Sigmoid colon (tissue), 7 donors: ENCODE results near the gene RGS19. TPM values are rescaled to one million over a fixed set of nuclear protein-coding genes. Genes with fewer than 3 reads are reported as not detected.
A peak's percentile ranks its signal among the peaks of the same experiment; 100 is the strongest.

Experiments used
- DNase-seq: peaks from one replicate; pipeline ENCODE4 v3.0.0-alpha.2; 2019
- H3K27ac ChIP-seq, 4 donors: fragments of 200-600 bp; sonication (generic); one replicate each; pipeline ENCODE4 v1.5.1; 2016 to 2019; ENCODE audit warnings: mild to moderate bottlenecking in 1 of 4
- H3K27me3 ChIP-seq, 3 donors: fragments of 200-600 bp; sonication (generic); one replicate each; pipeline ENCODE4 v1.5.1; 2019; ENCODE audit warnings: mild to moderate bottlenecking in 1 of 3
- H3K36me3 ChIP-seq, 4 donors: fragments of 200-600 bp; sonication (generic); one replicate each; pipeline ENCODE4 v1.5.1; 2016 to 2019
- H3K4me1 ChIP-seq, 4 donors: fragments of 200-600 bp; sonication (generic); one replicate each; pipeline ENCODE4 v1.5.1; 2017 to 2019
- H3K4me3 ChIP-seq, 4 donors: fragments of 200-600 bp; sonication (generic); one replicate each; pipeline ENCODE4 v1.5.1; 2017 to 2019; ENCODE audit warnings: mild to moderate bottlenecking in 2 of 4, moderate library complexity in 1 of 4
- H3K9me3 ChIP-seq, 4 donors: fragments of 200-600 bp in 3 of 4; sonication (generic) in 3 of 4; one replicate each; pipeline versions ENCODE4 v1.5.1 to v1.6.1; 2013 to 2019
- EP300 ChIP-seq, 4 donors: sonication (generic); formaldehyde crosslinking; IDR thresholded peaks; one replicate each; pipeline ENCODE4 v1.6.1; 2017; ENCODE audit warnings: antibody characterized with exemption in 4 of 4
- POLR2A ChIP-seq, 2 donors: fragments of 450-650 bp; IDR thresholded peaks; one replicate each; pipeline ENCODE4 v1.6.1; 2016; ENCODE audit warnings: antibody characterized with exemption in 2 of 2, mild to moderate bottlenecking in 2 of 2, moderate library complexity in 2 of 2
- POLR2AphosphoS5 ChIP-seq, 4 donors: sonication (generic); formaldehyde crosslinking; IDR thresholded peaks; one replicate each; pipeline ENCODE4 v1.6.1; 2017; ENCODE audit warnings: antibody characterized with exemption in 4 of 4
- WGBS, 2 donors: extraction: QIAGEN DNeasy Blood & Tissue Kit; methylation state at CpG; one replicate each; pipeline ENCODE4 v1.1.7; 2013; 5-methylcytosine and 5-hydroxymethylcytosine counted together
- intact Hi-C: fragments of 100-400 bp; cut with DNase I; formaldehyde crosslinking; loops from one replicate; pipeline ENCODE4 v1.15.1; 2023
- polyA plus RNA-seq, 3 donors: library from polyadenylated mRNA; stranded (reverse); fragments of 200-250 nt; gene quantifications; one replicate each; pipeline ENCODE4 v1.2.3, GENCODE V29; 2013
- total RNA-seq, 4 donors: library from RNA; depleted of rRNA; stranded (reverse); fragments of >200 nt; gene quantifications; one replicate each; pipeline ENCODE4 v1.1.0, GENCODE V29; 2016
- TF ChIP-seq, protein P1 (sequence below), 4 experiments: fragments of 450-650 bp in 3 of 4; fragments of 200-600 bp in 1 of 4; IDR thresholded peaks; one replicate each; pipeline ENCODE4 v1.5.1; 2016 to 2019; ENCODE audit warnings: antibody characterized with exemption in 4 of 4, mild to moderate bottlenecking in 3 of 4, moderate library complexity in 2 of 4
- donor health status: healthy with polysubstance abuse.
- donor health status: Bipolar disorder and iron deficiency.
- donor health status: healthy.

The RGS19 gene
- total and polyA plus RNA-seq, 7 donors: 7.5 to 22.0 (median 11.6) TPM

DNA sequence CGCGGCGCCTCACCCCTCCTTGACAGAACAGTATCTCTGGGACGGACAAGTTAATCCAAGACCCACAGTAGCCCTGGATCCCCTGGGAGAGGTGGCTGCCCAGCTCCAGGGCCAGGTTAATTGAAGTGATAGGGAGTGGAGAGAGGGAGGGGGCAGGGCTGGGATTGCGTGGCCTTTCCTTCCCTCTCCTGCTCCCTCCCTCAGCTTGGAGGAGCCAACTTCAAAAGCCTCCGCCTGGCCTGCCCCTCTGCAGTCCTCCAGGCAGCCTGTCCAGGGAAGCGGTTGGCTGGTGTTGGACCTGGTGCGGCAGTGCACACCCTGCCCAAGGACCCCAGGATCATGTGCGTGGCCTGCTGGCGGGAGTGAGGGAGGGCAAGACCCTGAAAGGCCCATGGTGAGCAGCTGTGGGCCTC, 43.4 kb downstream of the RGS19 start, which contains the start of gene C20orf204:
Gene C20orf204, plus strand, starts transcription at position 250 of the 413 bp plus-strand sequence. Its CDS starts 142 bp downstream, at position 392.
- Histone ChIP-seq H3K27me3 (peaks cover 28 to 46% (median 45%) of the 10 kb centered on the region in 3 donors), H3K4me1 (peaks cover 0 to 34% (median 30%) of the 10 kb centered on the region in 4 donors), H3K27ac (no peak within 1 kb of the TSS), H3K36me3 (peaks cover 1 to 42% (median 13%) of the 10 kb centered on the region in 4 donors), H3K9me3 (no peaks in the 10 kb centered on the region), H3K4me3 (no peak within 1 kb of the TSS)
- 86 to 90% methylated on average over 10 of the region's 10 CpGs for WGBS, 2 donors
- intact Hi-C loops: no loop called here
- no peak for DNase-seq
- TF ChIP-seq, protein P1, sequence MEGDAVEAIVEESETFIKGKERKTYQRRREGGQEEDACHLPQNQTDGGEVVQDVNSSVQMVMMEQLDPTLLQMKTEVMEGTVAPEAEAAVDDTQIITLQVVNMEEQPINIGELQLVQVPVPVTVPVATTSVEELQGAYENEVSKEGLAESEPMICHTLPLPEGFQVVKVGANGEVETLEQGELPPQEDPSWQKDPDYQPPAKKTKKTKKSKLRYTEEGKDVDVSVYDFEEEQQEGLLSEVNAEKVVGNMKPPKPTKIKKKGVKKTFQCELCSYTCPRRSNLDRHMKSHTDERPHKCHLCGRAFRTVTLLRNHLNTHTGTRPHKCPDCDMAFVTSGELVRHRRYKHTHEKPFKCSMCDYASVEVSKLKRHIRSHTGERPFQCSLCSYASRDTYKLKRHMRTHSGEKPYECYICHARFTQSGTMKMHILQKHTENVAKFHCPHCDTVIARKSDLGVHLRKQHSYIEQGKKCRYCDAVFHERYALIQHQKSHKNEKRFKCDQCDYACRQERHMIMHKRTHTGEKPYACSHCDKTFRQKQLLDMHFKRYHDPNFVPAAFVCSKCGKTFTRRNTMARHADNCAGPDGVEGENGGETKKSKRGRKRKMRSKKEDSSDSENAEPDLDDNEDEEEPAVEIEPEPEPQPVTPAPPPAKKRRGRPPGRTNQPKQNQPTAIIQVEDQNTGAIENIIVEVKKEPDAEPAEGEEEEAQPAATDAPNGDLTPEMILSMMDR (IDR thresholded peaks at IDR 0.05): no peak
- TF ChIP-seq POLR2A (IDR thresholded peaks at IDR 0.05) (no peak), EP300 (IDR thresholded peaks at IDR 0.05) (no peak), POLR2AphosphoS5 (IDR thresholded peaks at IDR 0.05) (no peak)

DNA sequence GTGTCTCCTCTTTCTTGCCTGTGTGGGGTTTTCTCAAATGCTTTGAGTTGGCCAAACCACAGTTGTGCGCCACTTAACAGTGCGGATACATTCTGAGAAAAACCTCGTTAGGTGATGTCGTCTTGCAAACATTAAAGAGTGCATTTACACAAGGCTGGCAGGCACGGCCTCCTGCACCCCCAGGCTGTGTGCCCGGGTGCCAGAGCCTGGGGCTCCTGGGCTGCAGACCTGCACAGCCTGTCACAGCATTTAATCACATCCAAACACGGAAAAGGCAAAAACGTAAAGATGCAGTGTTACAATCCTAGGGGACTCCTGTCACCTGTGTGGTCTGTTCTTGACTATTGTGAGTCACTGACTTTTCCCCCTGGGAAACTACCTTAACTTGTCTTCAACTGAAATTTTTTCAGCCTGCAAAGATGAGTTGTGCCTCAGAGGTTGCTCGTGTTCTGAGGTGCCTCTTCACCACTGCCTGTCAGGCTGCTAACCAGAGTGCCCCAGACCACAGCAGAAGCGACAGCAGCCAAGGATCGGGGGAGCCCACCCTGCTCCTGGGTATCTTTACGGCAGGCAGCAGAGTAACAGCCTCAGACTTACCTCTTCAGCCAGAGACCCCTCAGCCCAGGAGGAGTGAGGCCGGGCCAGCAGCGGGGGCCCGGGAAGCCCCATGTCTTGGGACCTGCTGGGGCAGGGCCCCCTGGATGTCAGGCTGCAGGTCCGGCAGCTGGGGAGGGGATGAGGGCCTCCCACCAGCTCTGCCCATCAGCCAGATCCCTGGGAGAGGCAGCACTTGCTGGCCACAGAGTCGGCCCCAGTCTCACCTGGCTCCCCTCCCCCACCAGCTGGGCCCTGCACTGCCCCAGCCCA, 44.0 kb downstream of the RGS19 start:
- 78 to 90% methylated on average over 17 of the region's 17 CpGs for WGBS, 2 donors
- H3K36me3 ChIP-seq: peaks cover 7 to 49% (median 17%) of the 10 kb centered on the region in 4 donors

DNA sequence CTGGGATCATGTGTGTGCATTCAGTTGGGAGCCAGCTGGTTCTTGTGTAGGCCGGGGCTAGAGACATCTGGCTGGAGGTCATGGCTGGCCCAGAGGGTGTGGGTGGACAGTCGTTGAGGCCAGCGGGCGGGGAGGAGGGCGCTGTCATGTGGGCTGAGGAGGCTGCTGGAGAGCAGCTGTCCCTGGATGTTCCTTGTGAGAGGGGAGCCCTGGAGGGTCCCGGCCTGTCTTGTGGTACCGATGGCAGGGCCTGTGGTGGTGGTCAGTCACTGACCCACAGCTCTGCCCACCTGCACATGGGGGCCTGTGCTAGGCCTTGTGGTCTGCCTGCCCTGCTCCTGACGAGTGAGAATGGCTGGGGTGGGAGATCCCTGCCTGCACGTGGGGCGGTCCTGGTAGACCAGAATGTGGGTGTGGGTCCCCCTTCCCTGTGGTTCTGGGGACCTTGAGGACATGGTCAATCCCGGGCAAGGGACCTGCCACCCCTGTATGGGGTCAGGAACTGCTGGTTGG, 45.3 kb downstream of the RGS19 start:
- peaks cover 19 to 61% (median 29%) of the 10 kb centered on the region in 4 donors for H3K36me3 ChIP-seq
- H3K4me3 ChIP-seq: no peak overlapping the region
- peak in 1 of 4 donors; percentile 27 for TF ChIP-seq POLR2AphosphoS5 (IDR thresholded peaks at IDR 0.05)
- no peak for TF ChIP-seq POLR2A (IDR thresholded peaks at IDR 0.05)
- DNase-seq: peak; percentile 81
- H3K4me1 ChIP-seq: peaks cover 0 to 27% (median 21%) of the 10 kb centered on the region in 4 donors
- H3K9me3 ChIP-seq: no peaks in the 10 kb centered on the region
- peaks cover 14 to 27% (median 26%) of the 10 kb centered on the region in 3 donors for H3K27me3 ChIP-seq
- intact Hi-C loops: no loop called here
- 84 to 87% methylated on average over 11 of the region's 11 CpGs for WGBS, 2 donors
- H3K27ac ChIP-seq: no peak overlapping the region

More for the DNA sequence above, 44.0 kb downstream of the RGS19 start:
- intact Hi-C loops: no loop called here
- TF ChIP-seq, protein P1 (IDR thresholded peaks at IDR 0.05): no peak
- TF ChIP-seq EP300 (IDR thresholded peaks at IDR 0.05) (no peak), POLR2AphosphoS5 (IDR thresholded peaks at IDR 0.05) (no peak), POLR2A (IDR thresholded peaks at IDR 0.05) (no peak)
- Histone ChIP-seq H3K9me3 (no peaks in the 10 kb centered on the region), H3K4me3 (no peak overlapping the region), H3K4me1 (peaks cover 0 to 34% (median 30%) of the 10 kb centered on the region in 4 donors), H3K27me3 (peaks cover 25 to 39% (median 38%) of the 10 kb centered on the region in 3 donors), H3K27ac (no peak overlapping the region)
- DNase-seq: peak; percentile 42

DNA sequence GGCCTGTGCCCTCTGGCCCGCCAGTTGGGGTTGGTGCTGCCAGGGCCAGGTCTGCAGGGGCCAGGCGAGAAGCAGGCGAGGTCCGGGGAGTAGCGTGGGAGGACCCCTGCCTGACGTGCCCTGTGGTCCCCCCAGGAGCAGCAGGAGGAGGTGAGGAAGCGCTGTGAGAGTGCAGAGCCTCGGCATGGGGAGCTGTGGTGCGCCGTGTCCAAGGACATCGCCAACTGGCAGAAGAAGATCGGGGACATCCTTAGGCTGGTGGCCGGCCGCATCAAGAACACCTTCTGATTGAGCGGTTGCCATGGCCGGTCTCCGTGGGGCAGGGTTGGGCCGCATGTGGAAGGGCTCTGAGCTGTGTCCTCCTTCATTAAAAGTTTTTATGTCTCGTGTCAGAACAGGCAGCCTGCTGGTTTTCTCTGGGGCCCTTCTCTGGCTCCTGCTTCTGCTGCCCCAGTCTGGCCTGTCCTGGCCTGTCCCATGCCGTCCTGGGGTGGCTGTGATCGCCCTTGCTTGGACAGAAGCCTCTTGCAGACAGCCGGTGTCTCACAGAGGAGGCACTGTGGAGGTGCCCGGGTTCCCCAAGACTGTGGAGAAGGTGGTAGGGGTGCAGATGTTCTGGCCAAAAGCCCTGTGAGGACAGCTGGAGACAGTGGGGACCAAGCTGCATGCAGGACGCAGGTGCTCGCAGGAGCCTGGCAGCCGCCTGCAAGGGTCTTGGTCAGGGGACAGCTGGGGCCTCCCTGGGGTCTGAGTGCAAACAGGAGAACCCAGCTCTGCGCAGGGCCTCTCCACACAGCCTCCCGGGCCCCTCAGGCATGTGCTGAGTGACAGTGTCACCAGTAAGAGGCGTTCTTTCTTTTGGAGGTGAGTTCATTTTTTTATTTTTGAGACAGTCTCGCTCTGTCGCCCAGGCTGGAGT, 46.4 kb downstream of the RGS19 start:
- no peak overlapping the region for H3K4me3 ChIP-seq
- TF ChIP-seq POLR2AphosphoS5 (IDR thresholded peaks at IDR 0.05) (no peak), EP300 (IDR thresholded peaks at IDR 0.05) (no peak), POLR2A (IDR thresholded peaks at IDR 0.05) (no peak)
- TF ChIP-seq, protein P1 (IDR thresholded peaks at IDR 0.05): no peak
- intact Hi-C loops: no loop called here
- WGBS, 2 donors: 96 to 97% methylated on average over 31 of the region's 31 CpGs
- peaks cover 9 to 18% (median 16%) of the 10 kb centered on the region in 3 donors for H3K27me3 ChIP-seq
- H3K9me3 ChIP-seq: no peaks in the 10 kb centered on the region
- H3K4me1 ChIP-seq: peaks cover 0 to 25% (median 19%) of the 10 kb centered on the region in 4 donors
- H3K36me3 ChIP-seq: peaks cover 20 to 72% (median 32%) of the 10 kb centered on the region in 4 donors
- DNase-seq: no peak
- H3K27ac ChIP-seq: peak overlapping the region in 3 of 4 donors; percentile 35 to 55 (median 46)
